ENCODE results near the gene AAK1. TPM values are rescaled to one million over a fixed set of nuclear protein-coding genes. Genes with fewer than 3 reads are reported as not detected.

Gene AAK1
- total RNA-seq, 1 experiment from 2014 or later, result 30.6 TPM

GRCh38 chr2:69668598-69668997, 25.1 kb upstream of the AAK1 start:
- no peak overlapping the region for H3K14ac ChIP-seq (ENCODE audit: insufficient read depth, low read length)
- no peak overlapping the region for H2BK5ac ChIP-seq (ENCODE audit: insufficient read length, low read length)
- DNase-seq, result no peak
- H4K8ac ChIP-seq (replicated peaks; ENCODE audit: insufficient read length, low read depth, low read length), result no peak overlapping the region
- no peaks in the 10 kb centered on the region; a peak in 2 of 4 replicates for H3K4me1 Mint-ChIP-seq
- no peak overlapping the region for H2BK120ac ChIP-seq (ENCODE audit: low read depth, low read length, poor library complexity, severe bottlenecking)
- H3K23ac ChIP-seq (ENCODE audit: insufficient read length, low read depth, low read length), result no peak overlapping the region
- H3K27me3 ChIP-seq (ENCODE audit: insufficient read depth, low read length), result no peaks in the 10 kb centered on the region
- H2BK15ac ChIP-seq (ENCODE audit: low read depth, low read length), result no peak overlapping the region
- H2AK5ac ChIP-seq (ENCODE audit: insufficient read length, low read length), result no peak overlapping the region
- H3K9ac ChIP-seq (ENCODE audit: extremely low read depth, insufficient read length, low read length), result no peak overlapping the region
- H3K27ac ChIP-seq (ENCODE audit: insufficient read length, low read depth, low read length), result no peak overlapping the region
- no peak for TF ChIP-seq CTCF (conservative IDR thresholded peaks at IDR 0.05)
- H3K4me2 ChIP-seq (ENCODE audit: insufficient read depth, insufficient read length, low read length), result no peak overlapping the region
- H3K56ac ChIP-seq (ENCODE audit: insufficient read length, low read depth, low read length), result no peak overlapping the region
- no peaks in the 10 kb centered on the region for H3K23me2 ChIP-seq (ENCODE audit: insufficient read length, low read depth, low read length, poor library complexity, severe bottlenecking)
- no CpG with 5 or more reads among the region's 5 CpGs for WGBS (ENCODE audit: extremely low coverage, insufficient read length, low lambda C conversion rate)
- H3K18ac ChIP-seq (ENCODE audit: insufficient read length, low read depth, low read length), result no peak overlapping the region
- no peak overlapping the region for H3K4ac ChIP-seq (ENCODE audit: low read depth, low read length)
- H4K5ac ChIP-seq (ENCODE audit: insufficient read length, low read depth, low read length), result no peak overlapping the region
- H3K79me1 ChIP-seq (ENCODE audit: insufficient read depth, low read depth, low read length, poor library complexity, severe bottlenecking), result no peaks in the 10 kb centered on the region
- H2BK20ac ChIP-seq (ENCODE audit: low read depth, low read length, poor library complexity, severe bottlenecking), result no peak overlapping the region
- no peaks in the 10 kb centered on the region for H3K4me1 ChIP-seq (ENCODE audit: insufficient read depth, low read length)
- no peak overlapping the region for H3K27ac Mint-ChIP-seq
- H3K36me3 Mint-ChIP-seq (ENCODE audit: insufficient read depth in 1 of 3, low read depth in 3 of 3), result no peaks in the 10 kb centered on the region
- no peak overlapping the region for H2BK12ac ChIP-seq (ENCODE audit: insufficient read length, low read depth, low read length)
- H3K9me3 Mint-ChIP-seq, result peaks cover 0 to 5% of the 10 kb centered on the region in 2 experiments; a peak in 2 of 5 replicates
- no peaks in the 10 kb centered on the region for H3K9me3 ChIP-seq (ENCODE audit: control insufficient read depth, low read depth, low read length)
- no peak overlapping the region for H4K91ac ChIP-seq (ENCODE audit: insufficient read length, low read depth, low read length)
- no peaks in the 10 kb centered on the region for H3K79me2 ChIP-seq (ENCODE audit: insufficient read depth, low read length)
- no peak overlapping the region for H2AFZ ChIP-seq (ENCODE audit: low read length)
- no peaks in the 10 kb centered on the region for H4K20me1 ChIP-seq (ENCODE audit: control insufficient read depth, insufficient read depth, insufficient read length)
- no peak overlapping the region for H3K4me3 Mint-ChIP-seq
- H3T11ph ChIP-seq (ENCODE audit: low read length), result no peak overlapping the region
- no peaks in the 10 kb centered on the region; the same call in 1 of the 2 replicates for H3K27me3 Mint-ChIP-seq (ENCODE audit: low read depth)
